Naive thymus-derived CD8-positive, alpha-beta T cell (primary cell): ENCODE measurements around the gene FYB1. TPM values are rescaled to one million over a fixed set of nuclear protein-coding genes. Genes with fewer than 3 reads are reported as not detected.

ENCODE experiments used
- ATAC-seq, 2 donors: fragments of 150-1000 bp; cut with Tn5 transposase in 1 of 2; sonication (Bioruptor Pico), chemical (Tn5 transposase) in 1 of 2; 1 replicate in 1 of 2; 2 replicates in 1 of 2; pipeline ENCODE4 v1.10.0; 2021; ENCODE audit warnings: mild to moderate bottlenecking in 2 of 2, moderate library complexity in 2 of 2
- POLR2A ChIA-PET: fragments of 350-600 bp; sonication (Branson Sonifier 250); formaldehyde crosslinking; loops from one replicate; lab custom pipeline; 2021; ENCODE audit warnings: antibody characterized with exemption; lab: Charles Lee
- DNase-seq, 10 donors: peaks; one replicate each; pipeline versions ENCODE4 v3.0.0 to v3.0.0-alpha.2; 2020 to 2022
- H3K27ac Mint-ChIP-seq, 10 donors: one replicate each; pipeline ENCODE4 v1.8.0; 2020 to 2022; ENCODE audit warnings: mild to moderate bottlenecking in 10 of 10, mixed read lengths in 10 of 10, moderate library complexity in 4 of 10, inconsistent platforms in 1 of 10
- H3K27me3 Mint-ChIP-seq, 5 donors: one replicate each; pipeline ENCODE4 v1.8.0; 2021 to 2022; ENCODE audit warnings: mixed read lengths in 5 of 5
- H3K36me3 Mint-ChIP-seq, 3 donors: one replicate each; pipeline ENCODE4 v1.8.0; 2020 to 2022; ENCODE audit warnings: mixed read lengths in 3 of 3, mild to moderate bottlenecking in 2 of 3, inconsistent platforms in 1 of 3
- H3K4me1 Mint-ChIP-seq, 4 donors: one replicate each; pipeline ENCODE4 v1.8.0; 2021 to 2022; ENCODE audit warnings: mixed read lengths in 4 of 4
- H3K4me3 Mint-ChIP-seq, 10 donors: one replicate each; pipeline ENCODE4 v1.8.0; 2020 to 2022; ENCODE audit warnings: mild to moderate bottlenecking in 10 of 10, mixed read lengths in 10 of 10, moderate library complexity in 6 of 10, inconsistent platforms in 1 of 10
- H3K9me3 Mint-ChIP-seq, 9 donors: one replicate each; pipeline ENCODE4 v1.8.0; 2020 to 2022; ENCODE audit warnings: mixed read lengths in 9 of 9, mild to moderate bottlenecking in 3 of 9, inconsistent platforms in 1 of 9, moderate library complexity in 1 of 9
- polyA plus RNA-seq, 3 donors: library from polyadenylated mRNA; unstranded; fragments of 300-500 nt; fragmentation: Illumina TruSeq; gene quantifications; one replicate each; pipeline ENCODE4 v1.2.3, GENCODE V29; 2021
- total RNA-seq, 8 experiments: library from RNA in 2 of 8; stranded (reverse) in 2 of 8; gene quantifications; one replicate each; pipeline ENCODE4 v1.2.3 and lab custom pipeline; 2021 to 2026

FYB1 gene, protein sequence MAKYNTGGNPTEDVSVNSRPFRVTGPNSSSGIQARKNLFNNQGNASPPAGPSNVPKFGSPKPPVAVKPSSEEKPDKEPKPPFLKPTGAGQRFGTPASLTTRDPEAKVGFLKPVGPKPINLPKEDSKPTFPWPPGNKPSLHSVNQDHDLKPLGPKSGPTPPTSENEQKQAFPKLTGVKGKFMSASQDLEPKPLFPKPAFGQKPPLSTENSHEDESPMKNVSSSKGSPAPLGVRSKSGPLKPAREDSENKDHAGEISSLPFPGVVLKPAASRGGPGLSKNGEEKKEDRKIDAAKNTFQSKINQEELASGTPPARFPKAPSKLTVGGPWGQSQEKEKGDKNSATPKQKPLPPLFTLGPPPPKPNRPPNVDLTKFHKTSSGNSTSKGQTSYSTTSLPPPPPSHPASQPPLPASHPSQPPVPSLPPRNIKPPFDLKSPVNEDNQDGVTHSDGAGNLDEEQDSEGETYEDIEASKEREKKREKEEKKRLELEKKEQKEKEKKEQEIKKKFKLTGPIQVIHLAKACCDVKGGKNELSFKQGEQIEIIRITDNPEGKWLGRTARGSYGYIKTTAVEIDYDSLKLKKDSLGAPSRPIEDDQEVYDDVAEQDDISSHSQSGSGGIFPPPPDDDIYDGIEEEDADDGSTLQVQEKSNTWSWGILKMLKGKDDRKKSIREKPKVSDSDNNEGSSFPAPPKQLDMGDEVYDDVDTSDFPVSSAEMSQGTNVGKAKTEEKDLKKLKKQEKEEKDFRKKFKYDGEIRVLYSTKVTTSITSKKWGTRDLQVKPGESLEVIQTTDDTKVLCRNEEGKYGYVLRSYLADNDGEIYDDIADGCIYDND
- total RNA-seq = 100 to 1,000 TPM; 579 to 642 TPM
- polyA plus RNA-seq = 100 to 1,000 TPM; 181 to 431 (median 312) TPM
- 42.6 to 711 (median 490) reads per million in 6 experiments for total RNA-seq (lab: John Stamatoyannopoulos, UW)

DNA sequence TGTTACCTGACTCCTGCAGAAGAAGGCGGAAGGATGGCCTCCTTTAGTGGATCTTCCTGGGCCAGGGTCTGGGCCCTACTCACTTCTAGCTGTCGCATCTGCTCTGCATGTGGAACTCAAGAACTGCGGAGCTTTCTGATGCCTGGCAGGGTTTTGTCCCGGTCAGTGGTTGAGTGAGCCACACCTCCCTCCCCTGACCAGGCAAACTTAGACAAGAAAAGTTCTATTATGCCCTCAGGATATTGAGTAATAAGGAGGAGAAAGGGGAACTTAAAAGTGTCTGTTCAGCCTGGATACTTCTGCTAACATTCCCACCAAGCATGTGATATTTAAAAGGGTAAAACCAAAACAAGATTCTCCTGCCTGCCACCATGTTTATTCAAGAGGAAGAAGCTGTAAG, at the start of gene FYB1:
Gene FYB1 (minus strand): TSS at position 127 of the 400 bp plus-strand sequence. CDS start 16,603 bp downstream, outside the sequence.
- Mint-ChIP-seq H3K27ac (peak within 1 kb of the TSS; percentile 35 to 95 (median 83)), H3K27me3 (no peaks in the 10 kb centered on the region), H3K4me3 (peak within 1 kb of the TSS in 4 of 10 donors; percentile 13 to 70 (median 33)), H3K4me1 (peaks cover 30 to 61% (median 49%) of the 10 kb centered on the region in 4 donors), H3K36me3 (no peaks in the 10 kb centered on the region), H3K9me3 (no peaks in the 10 kb centered on the region)
- no peak for ATAC-seq
- DNase-seq = no peak
- POLR2A ChIA-PET = interaction anchor here (0.7 to 5.7 kb wide), 8 partner anchors 10 to 72 kb away, joined by 3 to 124 read pairs (median 4); no protein-coding TSS in a partner anchor

- Mint-ChIP-seq H3K27ac (peak overlapping the region in 1 of 10 donors; percentile 61), H3K9me3 (no peaks in the 10 kb centered on the region), H3K4me1 (peaks cover 2 to 60% (median 15%) of the 10 kb centered on the region in 4 donors), H3K36me3 (no peaks in the 10 kb centered on the region), H3K27me3 (no peaks in the 10 kb centered on the region), H3K4me3 (peak overlapping the region in 1 of 10 donors; percentile 54)
- DNase-seq (no peak), ATAC-seq (no peak)
- POLR2A ChIA-PET = no interaction called here
Observed at GRCh38 chr5:39267186-39267585, 47.8 kb upstream of the FYB1 start.

DNA sequence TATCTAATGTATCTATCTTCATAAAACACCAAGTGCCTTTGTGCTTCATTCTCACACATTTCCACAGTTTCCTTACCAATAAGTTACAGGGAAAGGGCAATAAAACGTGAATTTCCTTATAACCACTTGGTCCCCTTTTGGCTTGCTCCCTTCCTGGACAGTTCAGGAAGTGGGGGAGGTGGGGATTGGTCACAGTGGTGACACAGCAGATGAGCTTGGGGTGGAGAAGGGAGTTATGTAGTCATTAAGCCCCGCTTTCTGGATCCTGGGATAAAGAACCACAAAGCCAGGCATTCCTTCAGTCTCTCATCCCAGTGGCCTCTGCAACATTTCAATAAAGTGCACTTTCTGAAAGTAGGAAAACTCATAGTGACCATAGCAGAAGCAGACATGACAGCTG, 47.1 kb upstream of the FYB1 start:
- DNase-seq = no peak
- H3K4me3 Mint-ChIP-seq = peak overlapping the region in 1 of 10 donors; percentile 77
- no peaks in the 10 kb centered on the region for H3K9me3 Mint-ChIP-seq
- peaks cover 2 to 55% (median 8%) of the 10 kb centered on the region in 4 donors for H3K4me1 Mint-ChIP-seq
- H3K27me3 Mint-ChIP-seq = no peaks in the 10 kb centered on the region
- POLR2A ChIA-PET = no interaction called here
- H3K27ac Mint-ChIP-seq = peak overlapping the region in 2 of 10 donors; percentile 77 to 85
- no peaks in the 10 kb centered on the region for H3K36me3 Mint-ChIP-seq
- ATAC-seq = no peak

DNA sequence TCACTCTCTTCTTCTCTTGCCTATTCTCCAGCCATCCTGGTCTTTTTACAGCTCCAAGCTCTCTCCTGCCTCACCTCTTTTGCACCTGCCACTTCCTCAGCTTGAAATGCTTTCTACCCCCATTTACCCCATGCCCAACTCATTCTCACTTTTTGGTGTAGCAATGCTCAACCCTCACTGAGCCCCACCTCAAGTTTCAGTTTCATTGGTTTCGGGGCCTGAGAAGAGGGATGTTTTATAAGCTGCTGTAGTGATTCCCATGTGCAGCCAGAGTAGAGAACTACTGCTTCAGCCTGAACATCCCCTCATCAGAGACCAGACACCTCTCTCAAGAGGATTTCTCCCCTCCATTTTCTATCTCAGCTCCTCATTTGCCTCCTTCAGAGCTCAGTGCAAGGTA, 45.2 kb upstream of the FYB1 start:
- POLR2A ChIA-PET = interaction anchor here (1.2 to 1.4 kb wide), 2 partner anchors 9 to 35 kb away, joined by 3 to 4 read pairs; no protein-coding TSS in a partner anchor
- DNase-seq = no peak
- peak overlapping the region in 6 of 10 donors; percentile 19 to 79 (median 57) for H3K27ac Mint-ChIP-seq
- no peaks in the 10 kb centered on the region for H3K36me3 Mint-ChIP-seq
- H3K4me1 Mint-ChIP-seq = peaks cover 2 to 44% (median 8%) of the 10 kb centered on the region in 4 donors
- no peak for ATAC-seq
- peak overlapping the region in 3 of 10 donors; percentile 22 to 65 (median 64) for H3K4me3 Mint-ChIP-seq
- H3K27me3 Mint-ChIP-seq = no peaks in the 10 kb centered on the region
- no peaks in the 10 kb centered on the region for H3K9me3 Mint-ChIP-seq

DNA sequence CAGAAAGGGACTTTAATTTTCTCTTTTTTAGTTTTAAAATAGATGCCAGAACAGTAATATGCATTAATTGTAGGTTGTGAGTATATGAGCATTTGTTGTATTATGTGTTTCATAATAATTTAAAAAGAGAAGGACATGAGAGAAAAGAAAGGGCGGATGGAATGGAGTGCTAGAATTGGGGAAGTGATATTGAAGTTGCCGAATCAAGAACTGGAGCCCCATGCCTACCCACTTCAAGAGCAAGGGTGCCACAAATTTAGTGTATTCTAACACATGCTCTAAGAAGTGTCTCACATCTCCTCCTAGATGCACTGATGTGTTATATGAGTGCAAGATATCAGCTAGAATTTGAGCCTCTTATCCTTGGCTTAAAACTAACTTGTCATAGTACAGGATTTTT, 43.6 kb upstream of the FYB1 start:
- H3K27ac Mint-ChIP-seq = peak overlapping the region in 1 of 10 donors; percentile 70
- peaks cover 4 to 47% (median 9%) of the 10 kb centered on the region in 4 donors for H3K4me1 Mint-ChIP-seq
- ATAC-seq = no peak
- no peak overlapping the region for H3K4me3 Mint-ChIP-seq
- no peak for DNase-seq
- H3K9me3 Mint-ChIP-seq = no peaks in the 10 kb centered on the region
- no peaks in the 10 kb centered on the region for H3K27me3 Mint-ChIP-seq
- H3K36me3 Mint-ChIP-seq = no peaks in the 10 kb centered on the region
- POLR2A ChIA-PET = interaction anchor here (1.4 kb wide), 1 partner anchor 10 kb away, joined by 4 read pairs; no protein-coding TSS in a partner anchor

- H3K27ac Mint-ChIP-seq = peak overlapping the region in 2 of 10 donors; percentile 8 to 11
- no peaks in the 10 kb centered on the region for H3K36me3 Mint-ChIP-seq
- peaks cover 0 to 4% (median 0%) of the 10 kb centered on the region in 5 donors for H3K27me3 Mint-ChIP-seq
- H3K9me3 Mint-ChIP-seq = no peaks in the 10 kb centered on the region
- peaks cover 6 to 49% (median 13%) of the 10 kb centered on the region in 4 donors for H3K4me1 Mint-ChIP-seq
- H3K4me3 Mint-ChIP-seq = no peak overlapping the region
- POLR2A ChIA-PET = no interaction called here
- no peak for ATAC-seq
- DNase-seq = no peak
Observed at GRCh38 chr5:39260095-39260494, 40.7 kb upstream of the FYB1 start.

GRCh38 chr5:39257554-39257953, 38.2 kb upstream of the FYB1 start:
- H3K4me1 Mint-ChIP-seq = peaks cover 0 to 39% (median 11%) of the 10 kb centered on the region in 4 donors
- peak overlapping the region in 1 of 10 donors; percentile 0 for H3K27ac Mint-ChIP-seq
- no peaks in the 10 kb centered on the region for H3K36me3 Mint-ChIP-seq
- POLR2A ChIA-PET = no interaction called here
- DNase-seq (no peak), ATAC-seq (no peak)
- peaks cover 0 to 7% (median 0%) of the 10 kb centered on the region in 5 donors for H3K27me3 Mint-ChIP-seq
- no peak overlapping the region for H3K4me3 Mint-ChIP-seq
- no peaks in the 10 kb centered on the region for H3K9me3 Mint-ChIP-seq

DNA sequence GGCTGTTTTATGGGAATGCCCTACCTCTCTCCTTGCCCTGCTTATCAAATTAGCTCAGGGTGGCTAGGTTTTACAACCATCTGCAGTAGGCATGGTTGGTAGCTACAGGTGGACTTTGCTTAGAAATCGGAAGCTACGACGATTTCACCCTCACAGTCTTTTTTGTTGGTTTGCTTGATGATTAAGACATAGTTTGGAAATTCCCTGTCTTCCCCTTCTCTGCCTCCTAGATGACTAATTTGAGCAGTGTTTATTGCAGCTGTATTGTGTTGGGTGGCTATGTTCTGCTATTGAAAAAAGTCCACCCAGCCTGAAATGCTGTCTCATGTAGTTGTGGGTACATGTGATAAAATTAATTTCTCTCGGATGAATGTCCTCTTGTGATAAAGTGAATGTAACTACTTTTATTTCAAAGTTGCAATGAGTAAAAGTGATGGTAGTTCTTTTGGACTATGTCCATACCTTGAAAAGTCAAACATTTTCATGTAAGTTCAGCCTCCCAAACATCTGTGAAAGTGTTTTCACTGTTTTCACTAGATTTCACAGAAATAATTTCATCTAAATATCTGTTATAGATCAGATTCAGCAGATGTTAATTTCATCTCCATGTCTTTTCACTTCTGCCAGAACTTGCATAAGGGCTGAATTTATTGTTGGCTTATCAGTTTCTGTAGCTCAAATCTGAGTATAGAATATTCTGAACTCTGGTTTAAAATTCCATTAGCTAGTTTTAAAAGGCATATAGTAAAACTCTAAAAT, 37.3 kb upstream of the FYB1 start:
- POLR2A ChIA-PET = no interaction called here
- Mint-ChIP-seq H3K27me3 (peaks cover 0 to 7% (median 0%) of the 10 kb centered on the region in 5 donors), H3K9me3 (no peaks in the 10 kb centered on the region), H3K4me3 (peak overlapping the region in 7 of 10 donors; percentile 21 to 42 (median 30)), H3K4me1 (peaks cover 0 to 39% (median 11%) of the 10 kb centered on the region in 4 donors), H3K36me3 (no peaks in the 10 kb centered on the region), H3K27ac (peak overlapping the region in 2 of 10 donors; percentile 42 to 58)
- ATAC-seq = no peak
- no peak for DNase-seq

DNA sequence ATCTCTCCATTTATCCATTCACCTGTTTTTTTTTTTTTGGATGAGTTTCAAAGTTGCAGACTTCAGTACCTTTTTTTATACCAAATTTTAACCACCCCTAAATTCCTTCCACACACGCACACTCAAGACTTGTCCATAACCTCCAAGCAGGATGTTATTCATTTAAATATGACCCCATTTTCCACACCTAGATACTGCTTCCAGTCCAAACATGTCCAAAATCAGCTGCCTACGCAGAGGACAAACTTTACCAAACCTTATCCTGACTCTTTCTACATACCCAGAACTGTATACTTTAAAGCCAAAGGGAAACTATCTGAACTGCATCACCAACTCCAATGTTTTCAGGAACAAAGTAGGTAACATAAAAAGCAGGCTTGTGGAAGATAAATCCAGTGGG, 36.0 kb upstream of the FYB1 start:
- Mint-ChIP-seq H3K36me3 (no peaks in the 10 kb centered on the region), H3K4me3 (no peak overlapping the region), H3K9me3 (peaks cover 0 to 2% (median 0%) of the 10 kb centered on the region in 9 donors), H3K27ac (peak overlapping the region in 2 of 10 donors; percentile 42 to 49), H3K4me1 (peaks cover 0 to 37% (median 11%) of the 10 kb centered on the region in 4 donors), H3K27me3 (peaks cover 0 to 7% (median 0%) of the 10 kb centered on the region in 5 donors)
- POLR2A ChIA-PET = interaction anchor here (0.6 kb wide), 1 partner anchor 135 kb away, joined by 4 read pairs; no protein-coding TSS in a partner anchor
- no peak for ATAC-seq
- no peak for DNase-seq

DNA sequence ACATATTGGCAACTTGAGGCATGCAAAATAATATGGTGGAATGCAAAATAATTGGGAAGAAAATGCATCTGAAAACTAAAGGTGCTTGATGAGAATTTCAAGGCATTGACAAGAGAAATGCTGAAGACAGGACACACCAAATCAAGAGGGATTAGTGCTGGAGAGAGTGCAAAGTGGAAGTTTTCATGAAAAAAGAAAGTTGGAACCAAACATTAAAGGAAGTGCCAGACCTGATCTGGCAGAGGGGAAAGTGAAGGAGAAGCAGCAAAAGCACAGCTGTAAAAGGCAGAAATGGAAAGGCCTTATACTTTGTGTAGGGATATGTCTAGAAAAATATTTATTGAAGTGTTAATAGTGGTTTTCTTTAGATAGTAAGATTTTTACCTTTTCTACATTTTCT, 35.3 kb upstream of the FYB1 start:
- DNase-seq (no peak), ATAC-seq (no peak)
- POLR2A ChIA-PET = no interaction called here
- Mint-ChIP-seq H3K36me3 (no peaks in the 10 kb centered on the region), H3K9me3 (peaks cover 0 to 8% (median 0%) of the 10 kb centered on the region in 9 donors), H3K27me3 (peaks cover 0 to 7% (median 0%) of the 10 kb centered on the region in 5 donors), H3K4me1 (peaks cover 0 to 33% (median 10%) of the 10 kb centered on the region in 4 donors), H3K4me3 (no peak overlapping the region), H3K27ac (peak overlapping the region in 1 of 10 donors; percentile 26)

- POLR2A ChIA-PET = no interaction called here
Observed at GRCh38 chr5:39253196-39253595, 33.8 kb upstream of the FYB1 start.

More at GRCh38 chr5:39253196-39253595, 33.8 kb upstream of the FYB1 start:
- no peak for ATAC-seq
- Mint-ChIP-seq H3K36me3 (no peaks in the 10 kb centered on the region), H3K4me1 (peaks cover 0 to 27% (median 9%) of the 10 kb centered on the region in 4 donors), H3K27me3 (peaks cover 0 to 7% (median 0%) of the 10 kb centered on the region in 5 donors), H3K27ac (no peak overlapping the region), H3K9me3 (peaks cover 0 to 12% (median 0%) of the 10 kb centered on the region in 9 donors), H3K4me3 (no peak overlapping the region)
- no peak for DNase-seq
